Activated B cell treated with CpG ODN at 0.5 μM for 24 hours (primary cell): Measurements from ENCODE around the gene STIM2. TPM values are rescaled to one million over a fixed set of nuclear protein-coding genes. Genes with fewer than 3 reads are reported as not detected.

ENCODE experiments used
- ATAC-seq: fragments of 200-7000 bp; cut with Tn5 transposase; one replicate; pipeline ENCODE4 v1.10.0; 2021; ENCODE audit warnings: low read depth, mild to moderate bottlenecking, moderate library complexity
- CTCF ChIA-PET: fragments of 350-600 bp; sonication (Branson Sonifier 250); formaldehyde crosslinking; loops from one replicate; lab custom pipeline; 2021; ENCODE audit warnings: antibody characterized with exemption; lab: Charles Lee
- POLR2A ChIA-PET: fragments of 350-600 bp; sonication (Branson Sonifier 250); formaldehyde crosslinking; loops from one replicate; lab custom pipeline; 2021; ENCODE audit warnings: antibody characterized with exemption; lab: Charles Lee
- DNase-seq: peaks from one replicate; pipeline ENCODE4 v3.0.0; 2022
- H3K27ac Mint-ChIP-seq: one replicate; pipeline ENCODE4 v1.8.0; 2020; ENCODE audit warnings: mixed read lengths
- H3K27me3 Mint-ChIP-seq: one replicate; pipeline ENCODE4 v1.8.0; 2021; ENCODE audit warnings: mixed read lengths
- H3K36me3 Mint-ChIP-seq: one replicate; pipeline ENCODE4 v1.8.0; 2021; ENCODE audit warnings: low read depth, mixed read lengths
- H3K4me1 Mint-ChIP-seq: one replicate; pipeline ENCODE4 v1.8.0; 2021; ENCODE audit warnings: mixed read lengths
- H3K4me3 Mint-ChIP-seq: one replicate; pipeline ENCODE4 v1.8.0; 2020; ENCODE audit warnings: mild to moderate bottlenecking, mixed read lengths
- H3K9me3 Mint-ChIP-seq: one replicate; pipeline ENCODE4 v1.8.0; 2020; ENCODE audit warnings: mixed read lengths
- intact Hi-C: fragments of 100-400 bp; cut with micrococcal nuclease; formaldehyde crosslinking; loops from one replicate; pipeline ENCODE4 v1.15.1; 2024
- total RNA-seq: library from RNA; stranded (reverse); gene quantifications from 2 replicates; pipeline ENCODE4 v1.2.3, GENCODE V29; 2022
- TF ChIP-seq, protein P1 (sequence below): fragments of 200-600 bp; IDR thresholded peaks from one replicate; pipeline ENCODE4 v1.8.0; 2022; ENCODE audit warnings: antibody characterized with exemption, mild to moderate bottlenecking

The STIM2 gene
- total RNA-seq, 1 donor from 2014 or later = 59.8 TPM

DNA sequence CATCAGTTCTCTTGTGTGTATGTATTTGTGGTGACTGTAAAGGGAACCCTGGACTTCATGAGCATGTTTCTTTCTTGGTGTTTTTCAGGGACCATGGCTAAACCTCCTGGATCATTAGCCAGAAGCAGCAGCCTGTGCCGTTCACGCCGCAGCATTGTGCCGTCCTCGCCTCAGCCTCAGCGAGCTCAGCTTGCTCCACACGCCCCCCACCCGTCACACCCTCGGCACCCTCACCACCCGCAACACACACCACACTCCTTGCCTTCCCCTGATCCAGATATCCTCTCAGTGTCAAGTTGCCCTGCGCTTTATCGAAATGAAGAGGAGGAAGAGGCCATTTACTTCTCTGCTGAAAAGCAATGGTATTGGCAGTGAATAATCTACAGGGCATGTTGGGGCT is 157.0 kb downstream of the STIM2 start:
- intact Hi-C loops = no loop called here
- peaks cover 4% of the 10 kb centered on the region for H3K9me3 Mint-ChIP-seq
- ChIA-PET POLR2A (no interaction called here), CTCF (no interaction called here)
- TF ChIP-seq, protein P1, sequence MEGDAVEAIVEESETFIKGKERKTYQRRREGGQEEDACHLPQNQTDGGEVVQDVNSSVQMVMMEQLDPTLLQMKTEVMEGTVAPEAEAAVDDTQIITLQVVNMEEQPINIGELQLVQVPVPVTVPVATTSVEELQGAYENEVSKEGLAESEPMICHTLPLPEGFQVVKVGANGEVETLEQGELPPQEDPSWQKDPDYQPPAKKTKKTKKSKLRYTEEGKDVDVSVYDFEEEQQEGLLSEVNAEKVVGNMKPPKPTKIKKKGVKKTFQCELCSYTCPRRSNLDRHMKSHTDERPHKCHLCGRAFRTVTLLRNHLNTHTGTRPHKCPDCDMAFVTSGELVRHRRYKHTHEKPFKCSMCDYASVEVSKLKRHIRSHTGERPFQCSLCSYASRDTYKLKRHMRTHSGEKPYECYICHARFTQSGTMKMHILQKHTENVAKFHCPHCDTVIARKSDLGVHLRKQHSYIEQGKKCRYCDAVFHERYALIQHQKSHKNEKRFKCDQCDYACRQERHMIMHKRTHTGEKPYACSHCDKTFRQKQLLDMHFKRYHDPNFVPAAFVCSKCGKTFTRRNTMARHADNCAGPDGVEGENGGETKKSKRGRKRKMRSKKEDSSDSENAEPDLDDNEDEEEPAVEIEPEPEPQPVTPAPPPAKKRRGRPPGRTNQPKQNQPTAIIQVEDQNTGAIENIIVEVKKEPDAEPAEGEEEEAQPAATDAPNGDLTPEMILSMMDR = no peak
- DNase-seq = no peak
- H3K27ac Mint-ChIP-seq = no peak overlapping the region
- no peaks in the 10 kb centered on the region for H3K27me3 Mint-ChIP-seq
- H3K4me1 Mint-ChIP-seq = no peaks in the 10 kb centered on the region
- H3K36me3 Mint-ChIP-seq = peaks cover 75% of the 10 kb centered on the region
- ATAC-seq = no peak
- no peak overlapping the region for H3K4me3 Mint-ChIP-seq

DNA sequence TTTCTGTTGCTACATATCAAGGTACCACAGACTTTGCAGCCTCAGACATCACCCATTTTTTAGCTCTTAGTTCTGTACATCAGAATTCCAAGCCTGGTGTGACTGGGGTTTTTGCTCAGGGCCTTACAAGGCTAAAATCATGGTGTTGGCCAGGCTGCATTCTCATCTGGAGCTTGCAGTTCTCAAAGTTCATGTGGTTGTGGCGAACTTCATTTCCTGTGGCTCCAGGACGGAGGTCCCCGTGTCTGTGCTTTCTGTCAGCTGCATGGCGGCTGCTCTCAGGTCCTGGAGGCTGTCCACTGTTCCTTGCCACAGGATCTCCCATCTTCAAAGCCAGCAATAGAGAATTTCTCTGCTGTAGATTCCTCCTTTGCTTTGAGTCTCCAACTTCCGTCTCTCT is 157.4 kb downstream of the STIM2 start:
- POLR2A ChIA-PET = no interaction called here
- Mint-ChIP-seq H3K4me3 (no peak overlapping the region), H3K4me1 (no peaks in the 10 kb centered on the region), H3K27me3 (no peaks in the 10 kb centered on the region), H3K36me3 (peaks cover 79% of the 10 kb centered on the region), H3K9me3 (peaks cover 4% of the 10 kb centered on the region), H3K27ac (no peak overlapping the region)
- no peak for ATAC-seq
- intact Hi-C loops = no loop called here
- no peak for DNase-seq
- TF ChIP-seq, protein P1 = no peak
- CTCF ChIA-PET = no interaction called here

DNA sequence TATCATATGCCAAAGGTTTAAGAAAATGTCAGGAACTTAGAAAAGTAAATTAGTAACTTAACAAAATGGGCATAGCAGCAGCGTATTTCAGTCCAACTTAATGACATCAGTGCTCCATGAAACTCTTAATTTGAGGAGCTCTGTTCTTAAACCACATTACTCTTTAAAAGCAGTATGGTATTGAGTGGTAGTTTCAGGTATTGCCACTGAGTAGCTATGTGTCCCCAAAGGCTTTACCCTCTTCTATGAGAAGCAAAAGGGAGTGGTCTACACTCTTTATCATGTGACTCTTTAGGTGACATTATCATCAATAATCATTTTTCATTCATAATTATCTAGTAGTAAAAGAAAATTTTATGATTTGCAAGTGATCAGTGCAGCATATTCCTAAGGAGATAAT is 158.3 kb downstream of the STIM2 start:
- intact Hi-C loops = no loop called here
- no peak for DNase-seq
- Mint-ChIP-seq H3K36me3 (peaks cover 86% of the 10 kb centered on the region), H3K9me3 (peaks cover 4% of the 10 kb centered on the region), H3K4me1 (no peaks in the 10 kb centered on the region), H3K4me3 (no peak overlapping the region), H3K27me3 (no peaks in the 10 kb centered on the region), H3K27ac (no peak overlapping the region)
- ChIA-PET POLR2A (no interaction called here), CTCF (no interaction called here)
- ATAC-seq = no peak
- TF ChIP-seq, protein P1 = no peak

DNA sequence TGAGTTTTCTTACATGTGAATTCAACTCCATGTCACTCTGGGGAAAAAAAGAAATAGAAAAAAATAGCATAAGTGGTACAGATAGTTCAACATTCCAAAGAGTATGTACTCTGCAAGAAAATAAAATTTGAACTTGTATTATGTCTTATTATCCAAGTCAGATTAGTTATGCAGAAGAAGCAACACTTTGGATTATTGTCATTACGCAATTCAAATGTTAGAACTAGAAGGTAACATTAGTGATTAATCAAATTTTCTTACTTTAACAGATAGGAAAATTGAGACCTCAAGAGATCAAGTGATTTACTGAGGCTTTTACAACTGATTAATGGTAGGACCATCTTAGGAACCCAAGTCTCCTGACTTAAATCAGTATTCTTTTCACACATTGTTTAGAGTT is 159.1 kb downstream of the STIM2 start:
- DNase-seq (no peak), ATAC-seq (no peak)
- intact Hi-C loops = no loop called here
- Mint-ChIP-seq H3K9me3 (peaks cover 4% of the 10 kb centered on the region), H3K4me1 (no peaks in the 10 kb centered on the region), H3K27me3 (no peaks in the 10 kb centered on the region), H3K36me3 (peaks cover 85% of the 10 kb centered on the region), H3K4me3 (no peak overlapping the region), H3K27ac (no peak overlapping the region)
- POLR2A ChIA-PET = no interaction called here
- CTCF ChIA-PET = no interaction called here
- TF ChIP-seq, protein P1 = no peak

DNA sequence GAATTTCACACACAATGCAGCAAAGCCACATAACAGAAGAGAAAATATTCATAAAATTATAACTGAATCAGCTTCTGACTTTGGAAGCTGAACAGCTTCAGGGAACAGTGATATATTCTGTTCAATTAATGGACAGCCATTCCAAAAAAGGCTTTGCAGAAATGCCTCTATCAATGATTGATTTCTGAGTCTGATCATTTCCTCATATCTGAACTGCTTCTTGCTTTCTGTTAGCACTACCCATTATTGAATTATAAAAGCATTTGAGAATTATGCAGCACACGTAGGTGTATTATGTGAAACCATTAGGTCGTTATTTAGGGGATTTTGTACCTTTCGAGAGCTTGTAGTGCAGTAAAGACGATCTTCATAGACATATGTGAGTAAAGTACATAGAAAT is 159.6 kb downstream of the STIM2 start:
- intact Hi-C loops = no loop called here
- no peak for DNase-seq
- TF ChIP-seq, protein P1 = no peak
- H3K9me3 Mint-ChIP-seq = peaks cover 4% of the 10 kb centered on the region
- H3K4me1 Mint-ChIP-seq = no peaks in the 10 kb centered on the region
- peaks cover 83% of the 10 kb centered on the region for H3K36me3 Mint-ChIP-seq
- no peak overlapping the region for H3K27ac Mint-ChIP-seq
- CTCF ChIA-PET = no interaction called here
- no peaks in the 10 kb centered on the region for H3K27me3 Mint-ChIP-seq
- ATAC-seq = no peak
- no peak overlapping the region for H3K4me3 Mint-ChIP-seq
- POLR2A ChIA-PET = no interaction called here
